Measurements from ENCODE around the gene RBBP5. TPM values are rescaled to one million over a fixed set of nuclear protein-coding genes. Genes with fewer than 3 reads are reported as not detected.

Gene RBBP5
- total RNA-seq, 1 experiment from 2014 or later: 23.8 TPM

DNA sequence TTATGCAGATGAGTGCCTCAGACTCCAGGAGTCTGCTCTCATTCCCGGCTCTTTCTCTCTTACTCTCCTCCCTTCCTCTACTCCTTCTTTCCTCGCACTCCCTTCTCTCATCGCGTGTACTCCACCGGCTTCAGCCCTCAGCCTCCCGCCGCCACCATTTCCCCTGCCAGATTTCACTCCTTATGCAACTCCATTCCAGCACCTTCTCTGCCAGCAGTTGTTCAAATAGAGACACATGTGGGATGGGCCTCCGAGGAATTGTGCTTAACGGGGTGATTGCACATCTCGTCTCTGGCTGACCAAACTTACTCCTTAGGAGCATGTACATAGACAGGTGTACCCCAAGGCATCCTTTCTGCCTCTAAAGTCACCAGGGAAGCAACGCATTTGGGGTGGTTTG is 76.6 kb downstream of the RBBP5 start:
- Mint-ChIP-seq H3K27ac (no peak overlapping the region), H3K4me1 (peaks cover 33% of the 10 kb centered on the region), H3K9me3 (no peaks in the 10 kb centered on the region), H3K27me3 (ENCODE audit: low read depth) (peaks cover 39% of the 10 kb centered on the region), H3K36me3 (no peaks in the 10 kb centered on the region), H3K4me3 (no peak overlapping the region)
- TF ChIP-seq FOXK1 (CRISPR knock-in tag; IDR thresholded peaks at IDR 0.05) (no peak), NFYB (CRISPR knock-in tag; conservative IDR thresholded peaks at IDR 0.05; ENCODE audit: low read depth) (no peak), SOX15 (CRISPR knock-in tag; IDR thresholded peaks at IDR 0.05) (no peak), ZNF138 (CRISPR knock-in tag; conservative IDR thresholded peaks at IDR 0.05) (no peak), KAT7 (CRISPR knock-in tag; IDR thresholded peaks at IDR 0.05; ENCODE audit: borderline replicate concordance) (no peak), NR1H2 (CRISPR knock-in tag; IDR thresholded peaks at IDR 0.05) (no peak), HMGA2 (CRISPR knock-in tag; IDR thresholded peaks at IDR 0.05) (no peak), NFE2L1 (CRISPR knock-in tag; IDR thresholded peaks at IDR 0.05) (no peak), NFATC4 (CRISPR knock-in tag; IDR thresholded peaks at IDR 0.05) (no peak), MXD4 (CRISPR knock-in tag; IDR thresholded peaks at IDR 0.05; ENCODE audit: borderline replicate concordance) (no peak)
- TF ChIP-seq, protein P1, sequence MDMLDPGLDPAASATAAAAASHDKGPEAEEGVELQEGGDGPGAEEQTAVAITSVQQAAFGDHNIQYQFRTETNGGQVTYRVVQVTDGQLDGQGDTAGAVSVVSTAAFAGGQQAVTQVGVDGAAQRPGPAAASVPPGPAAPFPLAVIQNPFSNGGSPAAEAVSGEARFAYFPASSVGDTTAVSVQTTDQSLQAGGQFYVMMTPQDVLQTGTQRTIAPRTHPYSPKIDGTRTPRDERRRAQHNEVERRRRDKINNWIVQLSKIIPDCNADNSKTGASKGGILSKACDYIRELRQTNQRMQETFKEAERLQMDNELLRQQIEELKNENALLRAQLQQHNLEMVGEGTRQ (CRISPR knock-in tag; IDR thresholded peaks at IDR 0.05): no peak
- CTCF ChIA-PET: interaction anchor here (1.1 to 8.8 kb wide), 4 partner anchors 8 to 56 kb away, joined by 3 to 90 read pairs (median 8); no protein-coding TSS in a partner anchor
- no peak for DNase-seq (ENCODE audit: low spot score)
- ATAC-seq: no peak
- POLR2A ChIA-PET: no interaction called here

DNA sequence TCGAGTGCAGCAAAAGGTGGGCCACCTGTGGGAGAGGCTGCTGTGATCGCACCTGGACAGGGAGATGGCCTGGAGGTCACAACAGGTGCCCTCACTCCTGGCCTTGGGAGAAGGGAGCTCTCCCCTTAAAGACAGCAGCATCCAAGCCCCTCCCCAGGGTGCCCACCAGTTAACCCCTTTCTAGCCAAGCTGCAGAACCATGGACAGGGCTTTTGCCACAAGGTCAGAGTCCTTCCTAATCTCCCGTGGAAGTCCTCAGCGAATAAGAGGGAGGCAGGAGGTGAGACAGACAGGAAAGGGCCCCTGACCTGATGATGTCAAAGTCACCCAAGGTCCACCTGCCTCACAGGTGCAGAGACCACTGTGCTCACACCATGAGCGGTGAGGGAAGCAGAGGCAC is 77.0 kb downstream of the RBBP5 start:
- no peak overlapping the region for H3K4me3 Mint-ChIP-seq
- ChIA-PET CTCF (interaction anchor here (1.1 to 8.8 kb wide), 5 partner anchors 8 to 69 kb away, joined by 3 to 90 read pairs (median 6); no protein-coding TSS in a partner anchor), POLR2A (no interaction called here)
- ATAC-seq (no peak), DNase-seq (ENCODE audit: low spot score) (peak; percentile 34)
- H3K27ac Mint-ChIP-seq: no peak overlapping the region
- H3K36me3 Mint-ChIP-seq: no peaks in the 10 kb centered on the region
- H3K9me3 Mint-ChIP-seq: no peaks in the 10 kb centered on the region
- peaks cover 33% of the 10 kb centered on the region for H3K4me1 Mint-ChIP-seq
- peak; percentile 38; the same call in 1 of the 2 replicates for TF ChIP-seq CREM (CRISPR knock-in tag; IDR thresholded peaks at IDR 0.05)
- TF ChIP-seq TEAD4 (CRISPR knock-in tag; IDR thresholded peaks at IDR 0.05): 0 out of 2 replicates have a peak, but pooled peaks have one; percentile 25
- TF ChIP-seq CREB1 (CRISPR knock-in tag; IDR thresholded peaks at IDR 0.05): 0 out of 2 replicates have a peak, but pooled peaks have one; percentile 20
- TF ChIP-seq, protein P2, sequence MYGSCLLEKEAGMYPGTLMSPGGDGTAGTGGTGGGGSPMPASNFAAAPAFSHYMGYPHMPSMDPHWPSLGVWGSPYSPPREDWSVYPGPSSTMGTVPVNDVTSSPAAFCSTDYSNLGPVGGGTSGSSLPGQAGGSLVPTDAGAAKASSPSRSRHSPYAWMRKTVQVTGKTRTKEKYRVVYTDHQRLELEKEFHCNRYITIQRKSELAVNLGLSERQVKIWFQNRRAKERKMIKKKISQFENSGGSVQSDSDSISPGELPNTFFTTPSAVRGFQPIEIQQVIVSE (CRISPR knock-in tag; IDR thresholded peaks at IDR 0.05; ENCODE audit: borderline replicate concordance): no peak
- peak; percentile 62; the same call in 1 of the 2 replicates for TF ChIP-seq SMAD4 (CRISPR knock-in tag; IDR thresholded peaks at IDR 0.05)
- TF ChIP-seq ZNF138 (CRISPR knock-in tag; conservative IDR thresholded peaks at IDR 0.05): no peak
- peaks cover 41% of the 10 kb centered on the region for H3K27me3 Mint-ChIP-seq (ENCODE audit: low read depth)

DNA sequence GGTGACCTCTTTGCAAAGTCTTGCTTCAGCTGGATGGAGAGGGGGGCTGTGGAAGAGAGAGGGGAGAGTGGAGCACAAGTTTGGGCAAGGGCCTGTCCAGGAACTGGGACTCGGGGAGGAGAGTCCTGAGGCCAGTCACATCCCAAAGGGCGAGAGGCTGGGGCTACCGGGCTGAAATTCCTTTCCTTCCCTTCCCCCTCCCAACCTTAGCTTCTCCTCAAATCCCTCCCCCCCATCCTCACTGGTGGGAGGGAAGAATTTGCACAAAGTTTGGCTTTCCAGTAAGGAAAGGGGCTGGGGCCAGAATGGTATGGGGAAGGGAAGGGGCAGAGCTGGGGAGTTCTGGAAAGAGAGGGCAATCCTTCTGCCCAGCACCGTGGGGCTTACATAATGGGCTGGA is 77.9 kb downstream of the RBBP5 start:
- Mint-ChIP-seq H3K36me3 (no peaks in the 10 kb centered on the region), H3K9me3 (no peaks in the 10 kb centered on the region), H3K4me1 (peaks cover 33% of the 10 kb centered on the region), H3K4me3 (no peak overlapping the region; the same call in 1 of the 2 replicates), H3K27me3 (ENCODE audit: low read depth) (peaks cover 44% of the 10 kb centered on the region), H3K27ac (no peak overlapping the region)
- ChIA-PET CTCF (interaction anchor here (0.7 to 8.8 kb wide), 5 partner anchors 9 to 68 kb away, joined by 4 to 90 read pairs (median 6); no protein-coding TSS in a partner anchor), POLR2A (interaction anchor here (0.5 kb wide), 1 partner anchor 27 kb away, joined by 3 read pairs; no protein-coding TSS in a partner anchor)
- ATAC-seq (0 out of 2 replicates have a peak, but pooled peaks have one; percentile 5), DNase-seq (ENCODE audit: low spot score) (no peak)
- TF ChIP-seq FOXJ3 (CRISPR knock-in tag; IDR thresholded peaks at IDR 0.05; ENCODE audit: borderline replicate concordance): no peak
- TF ChIP-seq NFATC4 (CRISPR knock-in tag; IDR thresholded peaks at IDR 0.05): no peak
- TF ChIP-seq NR2C2 (CRISPR knock-in tag; IDR thresholded peaks at IDR 0.05): no peak
